Stomach (tissue), 4 donors: ENCODE measurements around the gene RER1.

Experiments used
- POLR2A ChIP-seq, 4 donors: fragments of 450-650 bp; IDR thresholded peaks; one replicate each; pipeline ENCODE4 v1.6.1; 2016; ENCODE audit warnings: antibody characterized with exemption in 4 of 4, control low read depth in 2 of 4, mild to moderate bottlenecking in 1 of 4, moderate library complexity in 1 of 4
- POLR2AphosphoS5 ChIP-seq, 3 donors: sonication (generic); formaldehyde crosslinking; IDR thresholded peaks; one replicate each; pipeline ENCODE4 v1.6.1; 2016; ENCODE audit warnings: antibody characterized with exemption in 3 of 3
- TF ChIP-seq, protein P1 (sequence below), 7 experiments: fragments of 450-650 bp in 4 of 7; fragments of 200-600 bp in 3 of 7; sonication (generic) in 3 of 7; IDR thresholded peaks; one replicate each; pipeline ENCODE4 v1.5.1; 2016 to 2019; ENCODE audit warnings: antibody characterized with exemption in 7 of 7, control low read depth in 2 of 7, mild to moderate bottlenecking in 1 of 7

DNA sequence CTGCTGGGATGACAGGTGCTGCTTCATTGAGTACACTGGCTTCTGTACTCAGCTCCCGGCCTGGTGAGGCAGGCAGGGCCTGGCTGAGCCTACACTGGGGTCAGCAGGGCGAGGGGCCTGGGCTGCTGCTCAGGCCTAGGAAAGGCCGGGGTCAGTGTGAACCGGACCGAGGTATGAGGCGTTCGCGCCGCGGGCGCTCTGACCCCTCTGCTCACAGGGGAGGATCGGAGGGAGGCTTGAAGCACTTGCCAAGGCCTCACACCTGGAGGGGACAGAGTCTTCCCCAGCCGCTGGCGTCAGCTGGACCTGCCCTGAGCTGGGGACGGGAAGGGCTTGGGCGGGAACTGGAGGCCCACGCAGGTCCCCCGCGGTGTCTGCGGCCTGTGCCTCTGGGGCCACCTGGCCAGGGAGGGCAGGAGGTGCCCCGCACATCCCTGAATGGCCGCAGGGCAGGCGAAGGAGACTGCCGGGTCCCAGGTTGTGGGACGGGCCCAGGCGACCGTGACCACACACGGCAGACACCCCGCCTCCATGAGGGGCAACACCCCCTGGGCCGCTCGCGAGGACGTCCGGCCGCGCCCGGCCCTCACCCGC lies 20.3 kb downstream of the RER1 start:
- TF ChIP-seq POLR2A (IDR thresholded peaks at IDR 0.05) = no peak
- TF ChIP-seq, protein P1, sequence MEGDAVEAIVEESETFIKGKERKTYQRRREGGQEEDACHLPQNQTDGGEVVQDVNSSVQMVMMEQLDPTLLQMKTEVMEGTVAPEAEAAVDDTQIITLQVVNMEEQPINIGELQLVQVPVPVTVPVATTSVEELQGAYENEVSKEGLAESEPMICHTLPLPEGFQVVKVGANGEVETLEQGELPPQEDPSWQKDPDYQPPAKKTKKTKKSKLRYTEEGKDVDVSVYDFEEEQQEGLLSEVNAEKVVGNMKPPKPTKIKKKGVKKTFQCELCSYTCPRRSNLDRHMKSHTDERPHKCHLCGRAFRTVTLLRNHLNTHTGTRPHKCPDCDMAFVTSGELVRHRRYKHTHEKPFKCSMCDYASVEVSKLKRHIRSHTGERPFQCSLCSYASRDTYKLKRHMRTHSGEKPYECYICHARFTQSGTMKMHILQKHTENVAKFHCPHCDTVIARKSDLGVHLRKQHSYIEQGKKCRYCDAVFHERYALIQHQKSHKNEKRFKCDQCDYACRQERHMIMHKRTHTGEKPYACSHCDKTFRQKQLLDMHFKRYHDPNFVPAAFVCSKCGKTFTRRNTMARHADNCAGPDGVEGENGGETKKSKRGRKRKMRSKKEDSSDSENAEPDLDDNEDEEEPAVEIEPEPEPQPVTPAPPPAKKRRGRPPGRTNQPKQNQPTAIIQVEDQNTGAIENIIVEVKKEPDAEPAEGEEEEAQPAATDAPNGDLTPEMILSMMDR (IDR thresholded peaks at IDR 0.05) = no peak
- no peak for TF ChIP-seq POLR2AphosphoS5 (IDR thresholded peaks at IDR 0.05)
